ENCODE results near the gene M6PR.

- TF ChIP-seq EZH2 (conservative IDR thresholded peaks at IDR 0.05; ENCODE audit: low read depth, low read length), result no peak
- TF ChIP-seq CEBPZ (IDR thresholded peaks at IDR 0.05; ENCODE audit: low read length), result no peak
- no peak for TF ChIP-seq TBL1XR1 (IDR thresholded peaks at IDR 0.05; ENCODE audit: borderline replicate concordance, low read length, partially characterized antibody)
- TF ChIP-seq, protein P1, sequence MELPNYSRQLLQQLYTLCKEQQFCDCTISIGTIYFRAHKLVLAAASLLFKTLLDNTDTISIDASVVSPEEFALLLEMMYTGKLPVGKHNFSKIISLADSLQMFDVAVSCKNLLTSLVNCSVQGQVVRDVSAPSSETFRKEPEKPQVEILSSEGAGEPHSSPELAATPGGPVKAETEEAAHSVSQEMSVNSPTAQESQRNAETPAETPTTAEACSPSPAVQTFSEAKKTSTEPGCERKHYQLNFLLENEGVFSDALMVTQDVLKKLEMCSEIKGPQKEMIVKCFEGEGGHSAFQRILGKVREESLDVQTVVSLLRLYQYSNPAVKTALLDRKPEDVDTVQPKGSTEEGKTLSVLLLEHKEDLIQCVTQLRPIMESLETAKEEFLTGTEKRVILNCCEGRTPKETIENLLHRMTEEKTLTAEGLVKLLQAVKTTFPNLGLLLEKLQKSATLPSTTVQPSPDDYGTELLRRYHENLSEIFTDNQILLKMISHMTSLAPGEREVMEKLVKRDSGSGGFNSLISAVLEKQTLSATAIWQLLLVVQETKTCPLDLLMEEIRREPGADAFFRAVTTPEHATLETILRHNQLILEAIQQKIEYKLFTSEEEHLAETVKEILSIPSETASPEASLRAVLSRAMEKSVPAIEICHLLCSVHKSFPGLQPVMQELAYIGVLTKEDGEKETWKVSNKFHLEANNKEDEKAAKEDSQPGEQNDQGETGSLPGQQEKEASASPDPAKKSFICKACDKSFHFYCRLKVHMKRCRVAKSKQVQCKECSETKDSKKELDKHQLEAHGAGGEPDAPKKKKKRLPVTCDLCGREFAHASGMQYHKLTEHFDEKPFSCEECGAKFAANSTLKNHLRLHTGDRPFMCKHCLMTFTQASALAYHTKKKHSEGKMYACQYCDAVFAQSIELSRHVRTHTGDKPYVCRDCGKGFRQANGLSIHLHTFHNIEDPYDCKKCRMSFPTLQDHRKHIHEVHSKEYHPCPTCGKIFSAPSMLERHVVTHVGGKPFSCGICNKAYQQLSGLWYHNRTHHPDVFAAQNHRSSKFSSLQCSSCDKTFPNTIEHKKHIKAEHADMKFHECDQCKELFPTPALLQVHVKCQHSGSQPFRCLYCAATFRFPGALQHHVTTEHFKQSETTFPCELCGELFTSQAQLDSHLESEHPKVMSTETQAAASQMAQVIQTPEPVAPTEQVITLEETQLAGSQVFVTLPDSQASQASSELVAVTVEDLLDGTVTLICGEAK (IDR thresholded peaks at IDR 0.05), result no peak
- TF ChIP-seq, protein P1 (CRISPR knock-in tag; IDR thresholded peaks at IDR 0.05), result no peak
- TF ChIP-seq ZNF597 (CRISPR knock-in tag; IDR thresholded peaks at IDR 0.05), result no peak
These were observed 31.7 kb downstream of the M6PR start for GRCh38 chr12:8917751-8918150.

Measured in HepG2 (cell line).